HCT116 (cell line): ENCODE data around the gene RGL4.

ENCODE experiments used
- CEBPB ChIP-seq: IDR thresholded peaks from 2 replicates; pipeline ENCODE4 v1.6.1; 2012; ENCODE audit warnings: low read depth
- CTCF ChIP-seq, 3 experiments: fragments of 200-600 bp in 1 of 3; sonication (generic) in 1 of 3; IDR thresholded peaks in 2 of 3; conservative IDR thresholded peaks in 1 of 3; 2 replicates each; pipeline ENCODE4 v1.5.1; 2012 to 2017; ENCODE audit warnings: low read depth in 2 of 3, low read length in 2 of 3, antibody characterized with exemption in 1 of 3, borderline replicate concordance in 1 of 3, control low read depth in 1 of 3, mild to moderate bottlenecking in 1 of 3, mixed read lengths in 1 of 3, mixed run types in 1 of 3, moderate library complexity in 1 of 3; ENCODE audit not compliant: insufficient read depth in 1 of 3
- EZH2 ChIP-seq: fragments of 200-600 bp; sonication (generic); IDR thresholded peaks from 2 replicates; pipeline ENCODE4 v1.6.1; 2017; ENCODE audit warnings: antibody characterized with exemption, mixed run types
- MAX ChIP-seq: IDR thresholded peaks from 2 replicates; pipeline ENCODE4 v1.6.1; 2012
- POLR2A ChIP-seq: IDR thresholded peaks from 2 replicates; pipeline ENCODE4 v1.7.0; 2011; ENCODE audit warnings: borderline replicate concordance; ENCODE audit not compliant: insufficient read depth, insufficient read length; ENCODE audit errors: extremely low read depth
- POLR2AphosphoS5 ChIP-seq: IDR thresholded peaks from 2 replicates; pipeline ENCODE4 v1.6.1; 2011; ENCODE audit warnings: mild to moderate bottlenecking, low read depth, low read length, moderate library complexity
- SP1 ChIP-seq: IDR thresholded peaks from 2 replicates; pipeline ENCODE4 v1.6.1; 2012; ENCODE audit warnings: low read depth
- TCF7L2 ChIP-seq: IDR thresholded peaks from 2 replicates; pipeline ENCODE4 v1.7.0; 2011; ENCODE audit warnings: borderline replicate concordance, inconsistent platforms; ENCODE audit not compliant: insufficient read depth, insufficient read length; ENCODE audit errors: extremely low read depth

GRCh38 chr22:23696326-23696851 lies 5.6 kb downstream of the RGL4 start:
- no peak for TF ChIP-seq POLR2A
- no peak for TF ChIP-seq CEBPB
- no peak for TF ChIP-seq CTCF (IDR thresholded peaks at IDR 0.05 in 2 of 3, conservative IDR thresholded peaks at IDR 0.05 in 1 of 3; ENCODE audit: borderline replicate concordance in 1 of 3, insufficient read depth in 1 of 3, low read depth in 2 of 3, low read length in 2 of 3)
- no peak for TF ChIP-seq TCF7L2
- no peak for TF ChIP-seq POLR2AphosphoS5
- TF ChIP-seq SP1 = no peak
- TF ChIP-seq EZH2 = no peak
- TF ChIP-seq MAX = no peak
